Measurements from ENCODE around the gene ARFGAP2. TPM values are rescaled to one million over a fixed set of nuclear protein-coding genes. Genes with fewer than 3 reads are reported as not detected.

Gene ARFGAP2
- total RNA-seq, 1 experiment from 2014 or later = 78.0 TPM

DNA sequence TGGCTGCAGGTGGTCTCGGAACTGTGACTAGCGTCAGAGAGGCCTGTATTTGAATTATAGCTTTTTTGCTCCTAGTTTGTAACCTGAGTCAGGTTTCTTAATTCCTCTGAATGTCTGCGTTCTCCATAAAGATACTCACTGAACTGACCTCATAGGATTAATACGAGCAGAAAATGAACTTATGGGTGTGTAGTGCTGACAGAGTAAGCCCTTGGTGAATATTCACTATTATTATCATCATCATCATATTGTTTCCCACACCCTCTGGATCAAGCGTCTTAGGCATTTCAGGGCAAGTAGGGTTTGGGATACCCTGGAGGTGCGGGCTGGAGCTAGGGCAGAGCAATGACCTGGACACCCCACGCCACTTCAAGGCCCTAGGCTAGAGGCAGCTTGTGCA lies 29.0 kb downstream of the ARFGAP2 start:
- CTCF ChIA-PET = no interaction called here
- Mint-ChIP-seq H3K27me3 (ENCODE audit: insufficient read depth, unreplicated experiment) (no peaks in the 10 kb centered on the region), H3K27ac (ENCODE audit: low read depth, unreplicated experiment) (no peak overlapping the region), H3K36me3 (ENCODE audit: insufficient read depth, unreplicated experiment) (no peaks in the 10 kb centered on the region), H3K4me3 (ENCODE audit: unreplicated experiment) (no peak overlapping the region), H3K9me3 (ENCODE audit: unreplicated experiment) (no peaks in the 10 kb centered on the region), H3K4me1 (ENCODE audit: insufficient read depth, unreplicated experiment) (peaks cover 9% of the 10 kb centered on the region)
- POLR2A ChIA-PET = no interaction called here
- intact Hi-C loops (cut with micrococcal nuclease) = no loop called here
- no TSS peak for BruUV-seq (replicated peaks)
- DNase-seq (ENCODE audit: unreplicated experiment) = no peak
- TF ChIP-seq, protein P1, sequence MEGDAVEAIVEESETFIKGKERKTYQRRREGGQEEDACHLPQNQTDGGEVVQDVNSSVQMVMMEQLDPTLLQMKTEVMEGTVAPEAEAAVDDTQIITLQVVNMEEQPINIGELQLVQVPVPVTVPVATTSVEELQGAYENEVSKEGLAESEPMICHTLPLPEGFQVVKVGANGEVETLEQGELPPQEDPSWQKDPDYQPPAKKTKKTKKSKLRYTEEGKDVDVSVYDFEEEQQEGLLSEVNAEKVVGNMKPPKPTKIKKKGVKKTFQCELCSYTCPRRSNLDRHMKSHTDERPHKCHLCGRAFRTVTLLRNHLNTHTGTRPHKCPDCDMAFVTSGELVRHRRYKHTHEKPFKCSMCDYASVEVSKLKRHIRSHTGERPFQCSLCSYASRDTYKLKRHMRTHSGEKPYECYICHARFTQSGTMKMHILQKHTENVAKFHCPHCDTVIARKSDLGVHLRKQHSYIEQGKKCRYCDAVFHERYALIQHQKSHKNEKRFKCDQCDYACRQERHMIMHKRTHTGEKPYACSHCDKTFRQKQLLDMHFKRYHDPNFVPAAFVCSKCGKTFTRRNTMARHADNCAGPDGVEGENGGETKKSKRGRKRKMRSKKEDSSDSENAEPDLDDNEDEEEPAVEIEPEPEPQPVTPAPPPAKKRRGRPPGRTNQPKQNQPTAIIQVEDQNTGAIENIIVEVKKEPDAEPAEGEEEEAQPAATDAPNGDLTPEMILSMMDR (IDR thresholded peaks at IDR 0.05; ENCODE audit: unreplicated experiment) = no peak

DNA sequence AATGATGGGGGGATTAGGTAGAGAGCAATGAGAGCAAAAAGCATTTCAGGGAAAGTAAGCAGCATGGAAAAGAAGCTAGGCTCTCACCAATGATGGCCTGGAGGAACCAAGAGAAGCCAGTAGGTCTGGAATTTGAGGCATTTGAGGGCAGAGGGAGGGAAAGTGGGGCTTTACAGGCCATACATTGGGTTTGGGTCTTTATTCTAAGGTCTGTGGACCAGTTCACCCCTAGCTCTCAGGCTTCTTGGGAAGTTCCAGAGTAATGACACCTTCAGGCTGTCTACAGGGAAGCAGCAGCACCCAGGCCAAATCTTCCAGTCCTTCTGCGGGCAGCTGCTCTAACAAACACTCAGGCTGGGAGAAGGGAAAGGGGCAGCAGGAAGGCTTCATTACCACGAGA lies 29.4 kb downstream of the ARFGAP2 start:
- Mint-ChIP-seq H3K27me3 (ENCODE audit: insufficient read depth, unreplicated experiment) (no peaks in the 10 kb centered on the region), H3K9me3 (ENCODE audit: unreplicated experiment) (no peaks in the 10 kb centered on the region), H3K27ac (ENCODE audit: low read depth, unreplicated experiment) (no peak overlapping the region), H3K4me3 (ENCODE audit: unreplicated experiment) (no peak overlapping the region), H3K4me1 (ENCODE audit: insufficient read depth, unreplicated experiment) (peaks cover 12% of the 10 kb centered on the region), H3K36me3 (ENCODE audit: insufficient read depth, unreplicated experiment) (no peaks in the 10 kb centered on the region)
- TF ChIP-seq, protein P1 (IDR thresholded peaks at IDR 0.05; ENCODE audit: unreplicated experiment) = no peak
- ChIA-PET CTCF (interaction anchor here (1.3 kb wide), 1 partner anchor 258 kb away, joined by 3 read pairs; no protein-coding TSS in a partner anchor), POLR2A (no interaction called here)
- intact Hi-C loops (cut with micrococcal nuclease) = no loop called here
- no peak for DNase-seq (ENCODE audit: unreplicated experiment)
- BruUV-seq (replicated peaks) = no TSS peak

DNA sequence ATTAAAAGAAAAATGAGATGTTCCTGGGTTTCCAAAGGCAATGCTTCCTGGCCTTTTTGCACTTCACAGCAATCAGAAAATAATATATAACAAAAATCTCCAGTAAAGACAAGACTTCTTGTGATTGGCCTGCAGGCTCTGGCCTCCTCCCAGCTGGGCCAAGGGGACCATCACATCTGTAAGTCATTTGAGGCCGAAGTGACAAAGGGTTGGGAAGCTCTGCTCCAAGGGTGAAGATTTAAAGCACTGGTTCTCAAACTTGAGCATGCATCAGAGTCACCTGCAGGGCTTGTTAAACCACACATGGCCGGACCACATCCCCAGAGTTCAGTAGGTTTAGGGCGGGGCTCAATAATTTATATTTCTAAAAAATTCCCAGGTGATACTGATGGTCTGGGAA lies 32.1 kb downstream of the ARFGAP2 start:
- H3K36me3 Mint-ChIP-seq (ENCODE audit: insufficient read depth, unreplicated experiment) = peaks cover 4% of the 10 kb centered on the region
- no peak overlapping the region for H3K27ac Mint-ChIP-seq (ENCODE audit: low read depth, unreplicated experiment)
- POLR2A ChIA-PET = no interaction called here
- no peaks in the 10 kb centered on the region for H3K27me3 Mint-ChIP-seq (ENCODE audit: insufficient read depth, unreplicated experiment)
- intact Hi-C loops (cut with micrococcal nuclease) = no loop called here
- CTCF ChIA-PET = interaction anchor here (0.6 to 1.3 kb wide), 4 partner anchors 9 to 101 kb away, joined by 3 to 4 read pairs (median 3); no protein-coding TSS in a partner anchor
- TF ChIP-seq, protein P1 (IDR thresholded peaks at IDR 0.05; ENCODE audit: unreplicated experiment) = no peak
- DNase-seq (ENCODE audit: unreplicated experiment) = no peak
- peaks cover 12% of the 10 kb centered on the region for H3K4me1 Mint-ChIP-seq (ENCODE audit: insufficient read depth, unreplicated experiment)
- no TSS peak for BruUV-seq (replicated peaks)
- no peaks in the 10 kb centered on the region for H3K9me3 Mint-ChIP-seq (ENCODE audit: unreplicated experiment)
- no peak overlapping the region for H3K4me3 Mint-ChIP-seq (ENCODE audit: unreplicated experiment)

DNA sequence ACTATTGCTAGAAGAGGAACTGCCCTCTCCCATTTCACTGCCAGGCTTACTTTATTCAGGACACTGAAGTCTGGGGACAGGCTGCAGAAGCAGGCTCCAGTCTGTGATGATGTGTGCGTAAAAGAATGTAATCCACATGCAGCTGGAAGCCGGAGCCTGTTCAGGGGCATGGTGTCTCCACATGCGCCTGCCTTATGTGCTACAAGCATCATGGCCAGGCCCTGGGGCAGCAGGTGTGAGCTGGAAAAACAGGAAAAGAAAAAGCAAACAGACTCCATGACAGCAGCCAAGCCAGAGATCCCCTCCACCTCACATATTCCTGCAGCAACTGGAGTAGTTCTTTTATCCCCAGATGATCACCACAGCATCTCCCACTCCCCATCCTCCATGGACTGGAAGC lies 33.4 kb downstream of the ARFGAP2 start:
- no peaks in the 10 kb centered on the region for H3K27me3 Mint-ChIP-seq (ENCODE audit: insufficient read depth, unreplicated experiment)
- TF ChIP-seq, protein P1 (IDR thresholded peaks at IDR 0.05; ENCODE audit: unreplicated experiment) = no peak
- H3K4me1 Mint-ChIP-seq (ENCODE audit: insufficient read depth, unreplicated experiment) = peaks cover 12% of the 10 kb centered on the region
- H3K36me3 Mint-ChIP-seq (ENCODE audit: insufficient read depth, unreplicated experiment) = peaks cover 7% of the 10 kb centered on the region
- BruUV-seq (replicated peaks) = no TSS peak
- no peaks in the 10 kb centered on the region for H3K9me3 Mint-ChIP-seq (ENCODE audit: unreplicated experiment)
- intact Hi-C loops (cut with micrococcal nuclease) = no loop called here
- H3K4me3 Mint-ChIP-seq (ENCODE audit: unreplicated experiment) = no peak overlapping the region
- POLR2A ChIA-PET = no interaction called here
- no peak for DNase-seq (ENCODE audit: unreplicated experiment)
- CTCF ChIA-PET = interaction anchor here (0.9 to 1.3 kb wide), 2 partner anchors 9 to 19 kb away, joined by 4 to 7 read pairs; no protein-coding TSS in a partner anchor
- no peak overlapping the region for H3K27ac Mint-ChIP-seq (ENCODE audit: low read depth, unreplicated experiment)

Measured in MCF 10A (cell line).